ENCODE data around the gene APOB. TPM values are rescaled to one million over a fixed set of nuclear protein-coding genes. Genes with fewer than 3 reads are reported as not detected.

The APOB gene
- total and polyA plus RNA-seq, 2 of the 13 experiments (the other 11 are each of a cell fraction or from before 2014, with no cell fraction given) = 1,569 to 2,515 TPM

DNA sequence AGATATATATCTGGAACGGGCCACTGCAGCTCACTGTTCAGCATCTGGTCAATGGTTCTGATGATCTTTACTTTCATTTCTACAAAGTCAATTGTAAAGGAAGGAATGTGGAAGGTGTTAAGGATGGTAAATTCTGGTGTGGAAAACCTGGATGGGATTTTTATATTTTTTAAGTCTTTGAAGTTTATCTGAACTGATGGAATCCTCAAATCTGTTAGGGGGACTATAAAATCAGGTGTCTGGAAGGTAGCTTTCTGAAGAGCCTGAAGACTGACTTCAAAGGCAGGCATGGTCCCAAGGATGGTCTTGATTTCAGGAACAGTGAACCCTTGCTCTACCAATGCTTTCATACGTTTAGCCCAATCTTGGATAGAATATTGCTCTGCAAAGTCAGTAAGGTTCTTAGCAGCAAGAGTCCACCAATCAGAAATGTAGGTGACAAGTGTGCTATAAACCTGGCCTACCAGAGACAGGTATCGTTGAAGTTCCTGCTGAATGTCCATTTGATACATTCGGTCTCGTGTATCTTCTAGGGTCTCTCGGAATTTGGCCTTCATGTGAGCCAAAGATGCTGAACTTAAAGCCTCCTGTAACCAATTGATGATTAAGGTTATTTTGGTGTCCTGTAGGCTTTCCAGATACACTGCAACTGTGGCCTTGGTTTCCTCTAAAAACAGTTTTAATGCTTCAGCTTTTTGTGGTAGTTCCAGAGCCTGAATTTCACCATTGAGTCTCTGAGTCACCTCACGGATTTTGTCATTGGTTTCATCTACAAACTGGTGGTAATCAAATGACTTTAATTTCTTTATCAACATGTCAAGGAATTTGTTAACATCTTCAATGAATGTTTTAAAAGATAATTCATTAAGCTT lies 34.8 kb downstream of the APOB start (continued):
- TF ChIP-seq, protein P1, sequence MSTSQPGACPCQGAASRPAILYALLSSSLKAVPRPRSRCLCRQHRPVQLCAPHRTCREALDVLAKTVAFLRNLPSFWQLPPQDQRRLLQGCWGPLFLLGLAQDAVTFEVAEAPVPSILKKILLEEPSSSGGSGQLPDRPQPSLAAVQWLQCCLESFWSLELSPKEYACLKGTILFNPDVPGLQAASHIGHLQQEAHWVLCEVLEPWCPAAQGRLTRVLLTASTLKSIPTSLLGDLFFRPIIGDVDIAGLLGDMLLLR (CRISPR knock-in tag; IDR thresholded peaks at IDR 0.05) = no peak
- TF ChIP-seq ARNT2 (CRISPR knock-in tag; IDR thresholded peaks at IDR 0.05; ENCODE audit: low read depth) (peak; percentile 62; the same call in 1 of the 2 replicates), ELF3 (CRISPR knock-in tag; IDR thresholded peaks at IDR 0.05) (no peak), NFIC (IDR thresholded peaks at IDR 0.05; ENCODE audit: low read length) (peak; percentile 33; the same call in 1 of the 2 replicates), ZNF781 (CRISPR knock-in tag; IDR thresholded peaks at IDR 0.05; ENCODE audit: borderline replicate concordance, not compliant biosample characterization) (no peak), U2AF1 (optimal IDR thresholded peaks at IDR 0.05; ENCODE audit: low read depth, low read length) (peak; percentile 51), EED (CRISPR knock-in tag; IDR thresholded peaks at IDR 0.05) (no peak), MXD4 (CRISPR knock-in tag; IDR thresholded peaks at IDR 0.05) (0 out of 2 replicates have a peak, but pooled peaks have one; percentile 0), GATAD2A (CRISPR knock-in tag; IDR thresholded peaks at IDR 0.05) (no peak), ZNF777 (CRISPR knock-in tag; IDR thresholded peaks at IDR 0.05) (peak; percentile 46), EP300 (IDR thresholded peaks at IDR 0.05; ENCODE audit: low read depth in 2 of 2, low read length in 2 of 2) (peak in 1 of 2 experiments; percentile 3; a peak in 1 of 4 replicates), EP300 (CRISPR knock-in tag; IDR thresholded peaks at IDR 0.05; ENCODE audit: borderline replicate concordance) (no peak)
- TF ChIP-seq, protein P2, sequence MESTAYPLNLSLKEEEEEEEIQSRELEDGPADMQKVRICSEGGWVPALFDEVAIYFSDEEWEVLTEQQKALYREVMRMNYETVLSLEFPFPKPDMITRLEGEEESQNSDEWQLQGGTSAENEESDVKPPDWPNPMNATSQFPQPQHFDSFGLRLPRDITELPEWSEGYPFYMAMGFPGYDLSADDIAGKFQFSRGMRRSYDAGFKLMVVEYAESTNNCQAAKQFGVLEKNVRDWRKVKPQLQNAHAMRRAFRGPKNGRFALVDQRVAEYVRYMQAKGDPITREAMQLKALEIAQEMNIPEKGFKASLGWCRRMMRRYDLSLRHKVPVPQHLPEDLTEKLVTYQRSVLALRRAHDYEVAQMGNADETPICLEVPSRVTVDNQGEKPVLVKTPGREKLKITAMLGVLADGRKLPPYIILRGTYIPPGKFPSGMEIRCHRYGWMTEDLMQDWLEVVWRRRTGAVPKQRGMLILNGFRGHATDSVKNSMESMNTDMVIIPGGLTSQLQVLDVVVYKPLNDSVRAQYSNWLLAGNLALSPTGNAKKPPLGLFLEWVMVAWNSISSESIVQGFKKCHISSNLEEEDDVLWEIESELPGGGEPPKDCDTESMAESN (CRISPR knock-in tag; conservative IDR thresholded peaks at IDR 0.05) = peak; percentile 9; the same call in 1 of the 2 replicates
- TF ChIP-seq, protein P3, sequence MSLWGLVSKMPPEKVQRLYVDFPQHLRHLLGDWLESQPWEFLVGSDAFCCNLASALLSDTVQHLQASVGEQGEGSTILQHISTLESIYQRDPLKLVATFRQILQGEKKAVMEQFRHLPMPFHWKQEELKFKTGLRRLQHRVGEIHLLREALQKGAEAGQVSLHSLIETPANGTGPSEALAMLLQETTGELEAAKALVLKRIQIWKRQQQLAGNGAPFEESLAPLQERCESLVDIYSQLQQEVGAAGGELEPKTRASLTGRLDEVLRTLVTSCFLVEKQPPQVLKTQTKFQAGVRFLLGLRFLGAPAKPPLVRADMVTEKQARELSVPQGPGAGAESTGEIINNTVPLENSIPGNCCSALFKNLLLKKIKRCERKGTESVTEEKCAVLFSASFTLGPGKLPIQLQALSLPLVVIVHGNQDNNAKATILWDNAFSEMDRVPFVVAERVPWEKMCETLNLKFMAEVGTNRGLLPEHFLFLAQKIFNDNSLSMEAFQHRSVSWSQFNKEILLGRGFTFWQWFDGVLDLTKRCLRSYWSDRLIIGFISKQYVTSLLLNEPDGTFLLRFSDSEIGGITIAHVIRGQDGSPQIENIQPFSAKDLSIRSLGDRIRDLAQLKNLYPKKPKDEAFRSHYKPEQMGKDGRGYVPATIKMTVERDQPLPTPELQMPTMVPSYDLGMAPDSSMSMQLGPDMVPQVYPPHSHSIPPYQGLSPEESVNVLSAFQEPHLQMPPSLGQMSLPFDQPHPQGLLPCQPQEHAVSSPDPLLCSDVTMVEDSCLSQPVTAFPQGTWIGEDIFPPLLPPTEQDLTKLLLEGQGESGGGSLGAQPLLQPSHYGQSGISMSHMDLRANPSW (CRISPR knock-in tag; IDR thresholded peaks at IDR 0.05; ENCODE audit: borderline replicate concordance) = no peak
- TF ChIP-seq, protein P4, sequence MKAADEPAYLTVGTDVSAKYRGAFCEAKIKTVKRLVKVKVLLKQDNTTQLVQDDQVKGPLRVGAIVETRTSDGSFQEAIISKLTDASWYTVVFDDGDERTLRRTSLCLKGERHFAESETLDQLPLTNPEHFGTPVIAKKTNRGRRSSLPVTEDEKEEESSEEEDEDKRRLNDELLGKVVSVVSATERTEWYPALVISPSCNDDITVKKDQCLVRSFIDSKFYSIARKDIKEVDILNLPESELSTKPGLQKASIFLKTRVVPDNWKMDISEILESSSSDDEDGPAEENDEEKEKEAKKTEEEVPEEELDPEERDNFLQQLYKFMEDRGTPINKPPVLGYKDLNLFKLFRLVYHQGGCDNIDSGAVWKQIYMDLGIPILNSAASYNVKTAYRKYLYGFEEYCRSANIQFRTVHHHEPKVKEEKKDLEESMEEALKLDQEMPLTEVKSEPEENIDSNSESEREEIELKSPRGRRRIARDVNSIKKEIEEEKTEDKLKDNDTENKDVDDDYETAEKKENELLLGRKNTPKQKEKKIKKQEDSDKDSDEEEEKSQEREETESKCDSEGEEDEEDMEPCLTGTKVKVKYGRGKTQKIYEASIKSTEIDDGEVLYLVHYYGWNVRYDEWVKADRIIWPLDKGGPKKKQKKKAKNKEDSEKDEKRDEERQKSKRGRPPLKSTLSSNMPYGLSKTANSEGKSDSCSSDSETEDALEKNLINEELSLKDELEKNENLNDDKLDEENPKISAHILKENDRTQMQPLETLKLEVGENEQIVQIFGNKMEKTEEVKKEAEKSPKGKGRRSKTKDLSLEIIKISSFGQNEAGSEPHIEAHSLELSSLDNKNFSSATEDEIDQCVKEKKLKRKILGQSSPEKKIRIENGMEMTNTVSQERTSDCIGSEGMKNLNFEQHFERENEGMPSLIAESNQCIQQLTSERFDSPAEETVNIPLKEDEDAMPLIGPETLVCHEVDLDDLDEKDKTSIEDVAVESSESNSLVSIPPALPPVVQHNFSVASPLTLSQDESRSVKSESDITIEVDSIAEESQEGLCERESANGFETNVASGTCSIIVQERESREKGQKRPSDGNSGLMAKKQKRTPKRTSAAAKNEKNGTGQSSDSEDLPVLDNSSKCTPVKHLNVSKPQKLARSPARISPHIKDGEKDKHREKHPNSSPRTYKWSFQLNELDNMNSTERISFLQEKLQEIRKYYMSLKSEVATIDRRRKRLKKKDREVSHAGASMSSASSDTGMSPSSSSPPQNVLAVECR (CRISPR knock-in tag; IDR thresholded peaks at IDR 0.05; ENCODE audit: borderline replicate concordance) = no peak
- TF ChIP-seq, protein P5, sequence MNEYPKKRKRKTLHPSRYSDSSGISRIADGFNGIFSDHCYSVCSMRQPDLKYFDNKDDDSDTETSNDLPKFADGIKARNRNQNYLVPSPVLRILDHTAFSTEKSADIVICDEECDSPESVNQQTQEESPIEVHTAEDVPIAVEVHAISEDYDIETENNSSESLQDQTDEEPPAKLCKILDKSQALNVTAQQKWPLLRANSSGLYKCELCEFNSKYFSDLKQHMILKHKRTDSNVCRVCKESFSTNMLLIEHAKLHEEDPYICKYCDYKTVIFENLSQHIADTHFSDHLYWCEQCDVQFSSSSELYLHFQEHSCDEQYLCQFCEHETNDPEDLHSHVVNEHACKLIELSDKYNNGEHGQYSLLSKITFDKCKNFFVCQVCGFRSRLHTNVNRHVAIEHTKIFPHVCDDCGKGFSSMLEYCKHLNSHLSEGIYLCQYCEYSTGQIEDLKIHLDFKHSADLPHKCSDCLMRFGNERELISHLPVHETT (CRISPR knock-in tag; conservative IDR thresholded peaks at IDR 0.05) = no peak; the same call in 1 of the 2 replicates
- TF ChIP-seq, protein P6, sequence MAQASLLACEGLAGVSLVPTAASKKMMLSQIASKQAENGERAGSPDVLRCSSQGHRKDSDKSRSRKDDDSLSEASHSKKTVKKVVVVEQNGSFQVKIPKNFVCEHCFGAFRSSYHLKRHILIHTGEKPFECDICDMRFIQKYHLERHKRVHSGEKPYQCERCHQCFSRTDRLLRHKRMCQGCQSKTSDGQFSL (CRISPR knock-in tag; IDR thresholded peaks at IDR 0.05) = peak; percentile 37; the same call in 1 of the 2 replicates

Measured in HepG2 (cell line).